ENCODE results near the gene RAD9A.

DNA sequence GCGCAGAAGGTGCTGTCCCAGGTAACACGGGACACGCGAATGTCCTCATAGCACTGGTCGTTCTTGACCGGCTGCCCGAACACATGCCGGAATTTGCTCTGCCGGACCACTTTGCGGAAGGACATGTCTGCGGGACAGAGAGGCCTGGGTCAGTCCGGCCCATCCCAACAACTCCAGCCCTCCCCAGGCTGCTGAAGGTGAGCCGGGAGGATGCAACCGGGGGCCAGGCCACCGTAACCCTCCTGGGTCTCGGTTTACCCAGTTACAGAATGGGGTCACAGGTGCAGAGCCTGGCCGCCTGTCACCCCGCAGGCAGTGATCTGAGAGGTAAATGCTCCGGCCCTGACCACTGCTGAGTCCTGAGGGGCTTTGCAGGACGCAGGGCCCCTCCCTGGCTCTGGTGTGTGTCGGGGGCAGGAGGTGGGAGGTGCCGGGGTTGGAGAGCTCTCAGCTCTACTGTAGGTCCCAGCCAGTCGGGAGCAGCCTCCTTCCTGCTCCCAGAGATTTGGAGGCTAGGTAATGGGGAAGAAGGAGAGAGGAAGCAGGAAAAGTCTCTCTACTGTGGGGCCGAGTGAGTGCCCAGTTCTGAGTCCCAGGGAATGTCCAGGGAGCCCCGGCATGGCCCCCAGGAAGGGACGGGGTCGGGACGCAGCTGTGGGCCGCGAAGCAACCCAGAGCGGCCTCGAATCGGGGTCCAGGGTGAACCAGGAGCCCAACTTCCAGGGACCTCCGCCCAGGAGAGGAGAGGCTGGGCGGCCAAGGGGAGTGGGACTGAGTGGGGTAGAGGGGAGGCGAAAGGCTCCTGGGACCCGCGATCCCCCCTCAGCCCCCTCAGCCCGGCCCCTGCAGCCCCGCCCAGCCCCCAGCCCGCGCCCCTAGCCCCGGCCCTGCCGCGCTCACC lies 51.0 kb downstream of the RAD9A start:
- TF ChIP-seq, protein P1, sequence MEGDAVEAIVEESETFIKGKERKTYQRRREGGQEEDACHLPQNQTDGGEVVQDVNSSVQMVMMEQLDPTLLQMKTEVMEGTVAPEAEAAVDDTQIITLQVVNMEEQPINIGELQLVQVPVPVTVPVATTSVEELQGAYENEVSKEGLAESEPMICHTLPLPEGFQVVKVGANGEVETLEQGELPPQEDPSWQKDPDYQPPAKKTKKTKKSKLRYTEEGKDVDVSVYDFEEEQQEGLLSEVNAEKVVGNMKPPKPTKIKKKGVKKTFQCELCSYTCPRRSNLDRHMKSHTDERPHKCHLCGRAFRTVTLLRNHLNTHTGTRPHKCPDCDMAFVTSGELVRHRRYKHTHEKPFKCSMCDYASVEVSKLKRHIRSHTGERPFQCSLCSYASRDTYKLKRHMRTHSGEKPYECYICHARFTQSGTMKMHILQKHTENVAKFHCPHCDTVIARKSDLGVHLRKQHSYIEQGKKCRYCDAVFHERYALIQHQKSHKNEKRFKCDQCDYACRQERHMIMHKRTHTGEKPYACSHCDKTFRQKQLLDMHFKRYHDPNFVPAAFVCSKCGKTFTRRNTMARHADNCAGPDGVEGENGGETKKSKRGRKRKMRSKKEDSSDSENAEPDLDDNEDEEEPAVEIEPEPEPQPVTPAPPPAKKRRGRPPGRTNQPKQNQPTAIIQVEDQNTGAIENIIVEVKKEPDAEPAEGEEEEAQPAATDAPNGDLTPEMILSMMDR (IDR thresholded peaks at IDR 0.05): no peak
- TF ChIP-seq POLR2A (IDR thresholded peaks at IDR 0.05): no peak
- TF ChIP-seq EP300 (IDR thresholded peaks at IDR 0.05): no peak

Data from ovary (tissue), 3 donors.